Panc1 (cell line): ENCODE measurements around the gene KCNQ2. TPM values are rescaled to one million over a fixed set of nuclear protein-coding genes. Genes with fewer than 3 reads are reported as not detected.

Experiments
- ATAC-seq: fragments of 200-7000 bp; cut with Tn5 transposase; 2 replicates; pipeline ENCODE4 v1.9.1; 2020; ENCODE audit warnings: mild to moderate bottlenecking, moderate library complexity
- BruUV-seq: library from RNA; stranded (reverse); fragments of 400-500 nt; replicated peaks from 2 replicates; lab custom pipeline; 2021; lab: Mats Ljungman, UMichigan
- CTCF ChIA-PET: fragments of 300-600 bp; sonication (Branson Sonifier 250); formaldehyde crosslinking; loops from one replicate; lab custom pipeline; 2022; ENCODE audit warnings: antibody characterized with exemption; lab: Charles Lee
- POLR2A ChIA-PET: fragments of 300-600 bp; sonication (Branson Sonifier 250); formaldehyde crosslinking; loops from one replicate; lab custom pipeline; 2022; ENCODE audit warnings: antibody characterized with exemption; lab: Charles Lee
- DNase-seq: peaks from one replicate; pipeline ENCODE4 v3.0.0-alpha.2; 2010; ENCODE audit warnings: low read depth, low spot score
- H3K27ac ChIP-seq: 2 replicates; pipeline ENCODE4 v1.5.1; 2011; ENCODE audit warnings: mild to moderate bottlenecking, low read length, inconsistent platforms
- H3K27me3 ChIP-seq: fragments of 200-500 bp; sonication (Bioruptor generic); 2 replicates; pipeline ENCODE4 v1.6.0; 2014; ENCODE audit warnings: low read length, inconsistent platforms; ENCODE audit not compliant: control insufficient read depth, insufficient read depth
- H3K36me3 ChIP-seq: fragments of 200-500 bp; sonication (Bioruptor generic); 2 replicates; pipeline ENCODE4 v1.5.1; 2014; ENCODE audit warnings: inconsistent platforms, mild to moderate bottlenecking, low read length, moderate library complexity; ENCODE audit not compliant: control insufficient read depth, insufficient read depth
- H3K4me1 ChIP-seq: 2 replicates; pipeline ENCODE4 v1.5.1; 2011; ENCODE audit warnings: inconsistent platforms, mild to moderate bottlenecking, low read length, moderate library complexity; ENCODE audit not compliant: control insufficient read depth, insufficient read depth
- H3K4me3 ChIP-seq, 2 experiments: 2 replicates each; pipeline ENCODE4 v1.5.1; 2011 to 2012; ENCODE audit warnings: low read depth in 2 of 2, low read length in 2 of 2, mild to moderate bottlenecking in 2 of 2, inconsistent platforms in 1 of 2, moderate library complexity in 1 of 2
- H3K9me3 ChIP-seq: fragments of 200-500 bp; sonication (Bioruptor generic); 2 replicates; pipeline ENCODE4 v1.5.1; 2014; ENCODE audit warnings: low read depth, mild to moderate bottlenecking, inconsistent platforms, low read length, moderate library complexity; ENCODE audit not compliant: control insufficient read depth, insufficient read depth
- POLR2AphosphoS5 ChIP-seq: IDR thresholded peaks from 2 replicates; pipeline ENCODE4 v1.6.1; 2012; ENCODE audit warnings: mild to moderate bottlenecking, low read depth, low read length, moderate library complexity
- SIN3A ChIP-seq: IDR thresholded peaks from 2 replicates; pipeline ENCODE4 v1.6.1; 2012; ENCODE audit warnings: low read depth, mild to moderate bottlenecking, low read length, moderate library complexity, borderline replicate concordance; ENCODE audit not compliant: insufficient read depth
- TCF7L2 ChIP-seq: IDR thresholded peaks from 2 replicates; pipeline ENCODE4 v1.6.1; 2011; ENCODE audit warnings: mild to moderate bottlenecking, low read depth, low read length, inconsistent platforms
- in situ Hi-C: cut with HindIII; loops from 2 replicates; pipeline ENCODE4 v1.10.0; 2016; ENCODE audit warnings: low sequenced_read_pairs, low pct_unique_long_range_greater_than_20kb
- intact Hi-C: fragments of 100-400 bp; cut with micrococcal nuclease; formaldehyde crosslinking; loops from one replicate; pipeline ENCODE4 v1.10.0; 2022; ENCODE audit not compliant: unreplicated experiment
- total RNA-seq: library from RNA; stranded (reverse); gene quantifications from one replicate; pipeline ENCODE4 v1.2.1, GENCODE V29; 2021; ENCODE audit not compliant: unreplicated experiment
- TF ChIP-seq, protein P1 (sequence below), 2 experiments: IDR thresholded peaks; 2 replicates each; pipeline ENCODE4 v1.6.1; 2011 to 2012; ENCODE audit warnings: low read depth in 2 of 2, control low read depth in 1 of 2, low read length in 1 of 2, mild to moderate bottlenecking in 1 of 2, moderate library complexity in 1 of 2; ENCODE audit not compliant: insufficient read depth in 1 of 2
- TF ChIP-seq, protein P2 (sequence below): fragments of 450-650 bp; IDR thresholded peaks from 2 replicates; pipeline ENCODE4 v1.5.1; 2017; ENCODE audit warnings: mild to moderate bottlenecking

The KCNQ2 gene
- total RNA-seq, 1 experiment from 2014 or later = 19.4 TPM

DNA sequence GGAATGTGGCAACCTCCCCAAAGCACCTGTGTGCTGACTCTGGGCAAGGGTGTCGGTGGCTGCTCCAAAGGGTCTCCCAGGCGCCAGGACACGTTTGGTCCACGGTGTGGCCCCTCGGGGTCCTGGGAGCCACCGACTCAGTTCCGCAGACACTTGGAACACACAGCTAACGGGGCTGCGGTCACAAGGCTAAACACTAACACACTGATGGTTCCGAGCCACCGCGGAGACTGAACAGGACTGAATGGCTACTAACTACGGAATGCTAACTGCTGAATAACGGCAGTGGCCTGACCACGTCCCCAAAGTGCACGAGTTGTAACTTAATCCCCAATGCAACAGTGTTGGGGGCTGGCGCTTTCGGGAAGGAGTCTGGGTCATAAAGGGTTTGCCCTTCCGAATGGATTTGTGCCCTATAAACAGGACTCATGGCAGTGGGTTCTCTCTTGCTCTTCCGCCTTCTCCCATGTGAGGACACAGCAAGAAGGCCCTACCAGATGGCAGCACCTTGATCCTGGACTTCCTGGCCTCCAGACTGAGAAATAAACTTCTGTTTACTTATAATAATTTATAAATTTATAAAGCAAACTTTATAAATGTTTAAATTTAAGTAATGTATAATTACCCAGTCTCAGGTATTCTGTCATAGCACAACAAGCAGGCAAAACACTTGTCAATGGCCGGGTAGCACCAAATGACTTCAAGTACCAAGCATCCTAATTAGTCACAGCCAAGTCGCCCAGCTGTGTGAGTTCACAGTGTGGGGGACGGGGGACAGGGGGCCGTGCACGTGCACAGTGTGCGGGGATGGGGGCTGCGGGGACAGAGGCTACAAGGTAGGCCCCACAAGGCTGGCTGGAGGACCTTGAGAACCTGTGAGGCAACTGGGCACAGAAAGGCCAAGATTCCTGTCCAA, 28.7 kb upstream of the KCNQ2 start:
- intact Hi-C loops (no loop called here), in situ Hi-C loops (no loop called here)
- no peak overlapping the region for H3K27ac ChIP-seq
- ATAC-seq (no peak), DNase-seq (no peak)
- no peak for TF ChIP-seq POLR2AphosphoS5
- TF ChIP-seq, protein P1, sequence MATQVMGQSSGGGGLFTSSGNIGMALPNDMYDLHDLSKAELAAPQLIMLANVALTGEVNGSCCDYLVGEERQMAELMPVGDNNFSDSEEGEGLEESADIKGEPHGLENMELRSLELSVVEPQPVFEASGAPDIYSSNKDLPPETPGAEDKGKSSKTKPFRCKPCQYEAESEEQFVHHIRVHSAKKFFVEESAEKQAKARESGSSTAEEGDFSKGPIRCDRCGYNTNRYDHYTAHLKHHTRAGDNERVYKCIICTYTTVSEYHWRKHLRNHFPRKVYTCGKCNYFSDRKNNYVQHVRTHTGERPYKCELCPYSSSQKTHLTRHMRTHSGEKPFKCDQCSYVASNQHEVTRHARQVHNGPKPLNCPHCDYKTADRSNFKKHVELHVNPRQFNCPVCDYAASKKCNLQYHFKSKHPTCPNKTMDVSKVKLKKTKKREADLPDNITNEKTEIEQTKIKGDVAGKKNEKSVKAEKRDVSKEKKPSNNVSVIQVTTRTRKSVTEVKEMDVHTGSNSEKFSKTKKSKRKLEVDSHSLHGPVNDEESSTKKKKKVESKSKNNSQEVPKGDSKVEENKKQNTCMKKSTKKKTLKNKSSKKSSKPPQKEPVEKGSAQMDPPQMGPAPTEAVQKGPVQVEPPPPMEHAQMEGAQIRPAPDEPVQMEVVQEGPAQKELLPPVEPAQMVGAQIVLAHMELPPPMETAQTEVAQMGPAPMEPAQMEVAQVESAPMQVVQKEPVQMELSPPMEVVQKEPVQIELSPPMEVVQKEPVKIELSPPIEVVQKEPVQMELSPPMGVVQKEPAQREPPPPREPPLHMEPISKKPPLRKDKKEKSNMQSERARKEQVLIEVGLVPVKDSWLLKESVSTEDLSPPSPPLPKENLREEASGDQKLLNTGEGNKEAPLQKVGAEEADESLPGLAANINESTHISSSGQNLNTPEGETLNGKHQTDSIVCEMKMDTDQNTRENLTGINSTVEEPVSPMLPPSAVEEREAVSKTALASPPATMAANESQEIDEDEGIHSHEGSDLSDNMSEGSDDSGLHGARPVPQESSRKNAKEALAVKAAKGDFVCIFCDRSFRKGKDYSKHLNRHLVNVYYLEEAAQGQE (IDR thresholded peaks at IDR 0.05; ENCODE audit: insufficient read depth in 1 of 2, low read depth in 2 of 2, low read length in 1 of 2) = no peak
- TF ChIP-seq TCF7L2 = no peak
- no peak for TF ChIP-seq SIN3A
- TF ChIP-seq, protein P2, sequence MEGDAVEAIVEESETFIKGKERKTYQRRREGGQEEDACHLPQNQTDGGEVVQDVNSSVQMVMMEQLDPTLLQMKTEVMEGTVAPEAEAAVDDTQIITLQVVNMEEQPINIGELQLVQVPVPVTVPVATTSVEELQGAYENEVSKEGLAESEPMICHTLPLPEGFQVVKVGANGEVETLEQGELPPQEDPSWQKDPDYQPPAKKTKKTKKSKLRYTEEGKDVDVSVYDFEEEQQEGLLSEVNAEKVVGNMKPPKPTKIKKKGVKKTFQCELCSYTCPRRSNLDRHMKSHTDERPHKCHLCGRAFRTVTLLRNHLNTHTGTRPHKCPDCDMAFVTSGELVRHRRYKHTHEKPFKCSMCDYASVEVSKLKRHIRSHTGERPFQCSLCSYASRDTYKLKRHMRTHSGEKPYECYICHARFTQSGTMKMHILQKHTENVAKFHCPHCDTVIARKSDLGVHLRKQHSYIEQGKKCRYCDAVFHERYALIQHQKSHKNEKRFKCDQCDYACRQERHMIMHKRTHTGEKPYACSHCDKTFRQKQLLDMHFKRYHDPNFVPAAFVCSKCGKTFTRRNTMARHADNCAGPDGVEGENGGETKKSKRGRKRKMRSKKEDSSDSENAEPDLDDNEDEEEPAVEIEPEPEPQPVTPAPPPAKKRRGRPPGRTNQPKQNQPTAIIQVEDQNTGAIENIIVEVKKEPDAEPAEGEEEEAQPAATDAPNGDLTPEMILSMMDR = no peak
- H3K36me3 ChIP-seq = no peaks in the 10 kb centered on the region; the same call in 1 of the 2 replicates
- peaks cover 18% of the 10 kb centered on the region for H3K4me1 ChIP-seq
- POLR2A ChIA-PET = no interaction called here
- no peaks in the 10 kb centered on the region for H3K27me3 ChIP-seq
- BruUV-seq = no TSS peak
- no peak overlapping the region for H3K4me3 ChIP-seq
- CTCF ChIA-PET = interaction anchor here (0.6 kb wide), 1 partner anchor 131 kb away, joined by 8 read pairs; no protein-coding TSS in a partner anchor
- no peaks in the 10 kb centered on the region for H3K9me3 ChIP-seq

DNA sequence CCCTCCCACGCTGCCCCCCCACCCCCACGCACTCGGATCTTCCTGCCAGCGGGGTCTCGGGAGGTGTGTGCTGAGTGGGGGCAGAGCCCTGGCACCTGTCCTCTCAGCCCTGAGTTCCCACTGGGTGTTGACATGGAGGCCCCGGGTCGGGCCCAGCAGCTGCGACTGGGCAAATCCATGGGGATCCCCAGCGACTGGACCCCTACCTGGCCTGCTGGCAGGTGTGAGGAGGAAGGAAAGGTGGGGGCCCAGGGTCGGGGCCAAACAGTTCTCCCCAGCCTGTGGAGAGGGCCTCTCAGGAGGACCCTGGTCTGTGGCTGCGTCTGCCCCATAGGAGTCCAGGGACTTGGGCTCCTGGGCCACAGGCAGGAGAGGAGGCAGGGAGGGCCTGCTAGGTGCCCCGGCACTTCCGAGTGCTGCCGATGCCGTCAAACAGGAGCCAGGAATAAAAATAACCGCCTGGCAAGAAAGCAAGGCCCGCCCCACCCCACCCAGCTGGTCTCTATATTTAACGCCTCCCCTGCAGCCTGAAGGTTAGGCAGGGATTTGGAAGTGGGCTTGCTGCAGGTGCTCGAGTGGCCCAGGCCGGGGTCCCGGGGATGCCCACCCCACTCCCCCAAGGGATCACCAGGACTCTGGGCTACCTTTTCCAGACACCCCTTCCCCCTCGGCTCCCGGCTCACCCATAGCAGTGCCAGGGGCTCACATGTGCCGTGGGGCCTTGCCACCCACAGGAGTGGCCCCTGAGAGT, 27.9 kb upstream of the KCNQ2 start:
- ChIA-PET POLR2A (no interaction called here), CTCF (no interaction called here)
- no peaks in the 10 kb centered on the region for H3K27me3 ChIP-seq
- H3K27ac ChIP-seq = no peak overlapping the region
- intact Hi-C loops (no loop called here), in situ Hi-C loops (no loop called here)
- ATAC-seq (no peak), DNase-seq (no peak)
- H3K4me3 ChIP-seq = no peak overlapping the region
- peaks cover 18% of the 10 kb centered on the region for H3K4me1 ChIP-seq
- TF ChIP-seq, protein P1 (IDR thresholded peaks at IDR 0.05; ENCODE audit: insufficient read depth in 1 of 2, low read depth in 2 of 2, low read length in 1 of 2) = no peak
- no peak for TF ChIP-seq TCF7L2
- TF ChIP-seq, protein P2 = no peak
- TF ChIP-seq POLR2AphosphoS5 = no peak
- TF ChIP-seq SIN3A = no peak
- no peaks in the 10 kb centered on the region; the same call in 1 of the 2 replicates for H3K36me3 ChIP-seq
- BruUV-seq = no TSS peak
- no peaks in the 10 kb centered on the region for H3K9me3 ChIP-seq
